ENCODE measurements around the gene PICK1. TPM values are rescaled to one million over a fixed set of nuclear protein-coding genes. Genes with fewer than 3 reads are reported as not detected.

Gene PICK1
- total and polyA plus RNA-seq, 2 of the 13 experiments (the other 11 are each of a cell fraction or from before 2014, with no cell fraction given) = 19.3 to 25.3 TPM

GRCh38 chr22:38110863-38111852 lies 54.0 kb downstream of the PICK1 start (continued):
- TF ChIP-seq RBM39 (IDR thresholded peaks at IDR 0.05; ENCODE audit: low read depth, low read length, poor library complexity, severe bottlenecking) (peak; percentile 74), MYNN (CRISPR knock-in tag; IDR thresholded peaks at IDR 0.05; ENCODE audit: low read depth) (no peak), RNF2 (conservative IDR thresholded peaks at IDR 0.05; ENCODE audit: low read depth) (no peak), PATZ1 (CRISPR knock-in tag; IDR thresholded peaks at IDR 0.05) (peak; percentile 82), ZNF598 (CRISPR knock-in tag; IDR thresholded peaks at IDR 0.05; ENCODE audit: borderline replicate concordance) (no peak), ZNF616 (CRISPR knock-in tag; IDR thresholded peaks at IDR 0.05; ENCODE audit: low read depth) (0 out of 2 replicates have a peak, but pooled peaks have one; percentile 39), MIXL1 (CRISPR knock-in tag; IDR thresholded peaks at IDR 0.05) (no peak), ZNF44 (CRISPR knock-in tag; IDR thresholded peaks at IDR 0.05) (no peak), SOX13 (IDR thresholded peaks at IDR 0.05) (no peak), SOX13 (CRISPR knock-in tag; conservative IDR thresholded peaks at IDR 0.05 in 1 of 2, IDR thresholded peaks at IDR 0.05 in 1 of 2) (no peak), EED (CRISPR knock-in tag; IDR thresholded peaks at IDR 0.05) (0 out of 2 replicates have a peak, but pooled peaks have one; percentile 14), ZNF577 (CRISPR knock-in tag; IDR thresholded peaks at IDR 0.05; ENCODE audit: borderline replicate concordance, low read depth) (no peak), RBAK (CRISPR knock-in tag; IDR thresholded peaks at IDR 0.05) (no peak), TFAP4 (IDR thresholded peaks at IDR 0.05; ENCODE audit: borderline replicate concordance, low read depth) (peak; percentile 54; the same call in 1 of the 2 replicates), ERF (CRISPR knock-in tag; IDR thresholded peaks at IDR 0.05) (no peak), ZNF30 (CRISPR knock-in tag; IDR thresholded peaks at IDR 0.05) (no peak), ZBTB8A (CRISPR knock-in tag; IDR thresholded peaks at IDR 0.05; ENCODE audit: borderline replicate concordance, low read depth) (no peak), SPEN (CRISPR knock-in tag; IDR thresholded peaks at IDR 0.05; ENCODE audit: low read depth) (0 out of 2 replicates have a peak, but pooled peaks have one; percentile 12), RFXAP (CRISPR knock-in tag; IDR thresholded peaks at IDR 0.05; ENCODE audit: borderline replicate concordance) (0 out of 2 replicates have a peak, but pooled peaks have one; percentile 17), ZNF205 (CRISPR knock-in tag; IDR thresholded peaks at IDR 0.05) (no peak), TBL1XR1 (IDR thresholded peaks at IDR 0.05; ENCODE audit: borderline replicate concordance, low read length, partially characterized antibody) (no peak), ZNF83 (CRISPR knock-in tag; IDR thresholded peaks at IDR 0.05; ENCODE audit: borderline replicate concordance) (0 out of 2 replicates have a peak, but pooled peaks have one; percentile 58), ZBTB44 (CRISPR knock-in tag; IDR thresholded peaks at IDR 0.05) (no peak), ZNF343 (CRISPR knock-in tag; IDR thresholded peaks at IDR 0.05) (no peak), BRD4 (CRISPR knock-in tag; IDR thresholded peaks at IDR 0.05) (no peak)

Data from HepG2 (cell line).